ENCODE measurements around the gene ZNF598.

DNA sequence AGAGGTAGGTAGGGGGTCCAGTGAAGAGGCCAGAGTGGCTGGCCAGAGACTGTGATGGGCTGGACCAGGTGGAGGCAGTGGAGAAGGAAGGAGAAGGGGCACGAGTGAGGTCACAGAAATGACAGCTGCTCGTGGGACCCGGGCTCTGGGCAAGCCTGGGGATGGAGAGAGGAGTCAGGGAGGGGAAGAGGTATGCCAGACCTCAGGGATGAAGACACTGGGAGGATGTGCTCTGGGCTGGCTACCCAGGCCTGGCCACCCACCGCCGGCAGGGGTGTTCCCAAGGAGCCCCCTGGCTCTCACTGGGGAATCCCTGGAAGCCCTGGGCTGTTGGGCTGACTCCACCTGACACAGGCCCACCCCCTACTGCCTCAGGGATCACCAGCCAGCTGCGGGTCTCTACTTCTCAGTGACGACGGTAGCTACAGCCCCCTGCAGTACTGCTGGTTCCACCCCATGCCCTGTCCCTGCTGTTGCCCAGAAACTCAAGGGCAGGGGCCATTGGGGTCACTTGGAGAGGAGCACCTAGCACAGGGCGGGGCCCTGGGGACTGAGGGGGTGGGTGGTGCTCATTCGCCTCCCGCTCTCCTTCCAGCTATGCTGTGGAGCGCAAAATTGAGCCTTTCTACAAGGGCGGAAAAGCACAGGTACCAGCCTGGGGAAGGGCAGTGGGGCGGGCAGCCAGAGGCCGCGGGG lies 36.0 kb downstream of the ZNF598 start:
- no peak for TF ChIP-seq POLR2A (IDR thresholded peaks at IDR 0.05)
- TF ChIP-seq, protein P1, sequence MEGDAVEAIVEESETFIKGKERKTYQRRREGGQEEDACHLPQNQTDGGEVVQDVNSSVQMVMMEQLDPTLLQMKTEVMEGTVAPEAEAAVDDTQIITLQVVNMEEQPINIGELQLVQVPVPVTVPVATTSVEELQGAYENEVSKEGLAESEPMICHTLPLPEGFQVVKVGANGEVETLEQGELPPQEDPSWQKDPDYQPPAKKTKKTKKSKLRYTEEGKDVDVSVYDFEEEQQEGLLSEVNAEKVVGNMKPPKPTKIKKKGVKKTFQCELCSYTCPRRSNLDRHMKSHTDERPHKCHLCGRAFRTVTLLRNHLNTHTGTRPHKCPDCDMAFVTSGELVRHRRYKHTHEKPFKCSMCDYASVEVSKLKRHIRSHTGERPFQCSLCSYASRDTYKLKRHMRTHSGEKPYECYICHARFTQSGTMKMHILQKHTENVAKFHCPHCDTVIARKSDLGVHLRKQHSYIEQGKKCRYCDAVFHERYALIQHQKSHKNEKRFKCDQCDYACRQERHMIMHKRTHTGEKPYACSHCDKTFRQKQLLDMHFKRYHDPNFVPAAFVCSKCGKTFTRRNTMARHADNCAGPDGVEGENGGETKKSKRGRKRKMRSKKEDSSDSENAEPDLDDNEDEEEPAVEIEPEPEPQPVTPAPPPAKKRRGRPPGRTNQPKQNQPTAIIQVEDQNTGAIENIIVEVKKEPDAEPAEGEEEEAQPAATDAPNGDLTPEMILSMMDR (IDR thresholded peaks at IDR 0.05), result no peak
